K562 (cell line): ENCODE results near the gene CHN2.

Source experiments
- MAZ ChIP-seq, 2 experiments: fragments of 450-650 bp in 1 of 2; sonication (generic) in 1 of 2; formaldehyde crosslinking; IDR thresholded peaks in 1 of 2; conservative IDR thresholded peaks in 1 of 2; 2 replicates each; pipeline versions ENCODE4 v1.4.0 to v1.5.0; 2020; ENCODE audit warnings: mild to moderate bottlenecking in 1 of 2, missing genetic modification reagents in 1 of 2
- POLR2AphosphoS5 ChIP-seq: IDR thresholded peaks from 2 replicates; pipeline ENCODE4 v1.6.1; 2011; ENCODE audit warnings: mild to moderate bottlenecking, low read depth, low read length, moderate library complexity; ENCODE audit not compliant: control insufficient read depth, insufficient read depth
- RBFOX2 ChIP-seq: fragments of 200-400 bp; formaldehyde crosslinking; IDR thresholded peaks from 2 replicates; pipeline ENCODE4 v1.6.1; 2017; ENCODE audit warnings: low read depth, mild to moderate bottlenecking, low read length, moderate library complexity
- ZKSCAN8 ChIP-seq: fragments of 200-800 bp; sonication (Bioruptor generic); IDR thresholded peaks from 2 replicates; pipeline ENCODE4 v1.6.1; 2016; ENCODE audit warnings: missing genetic modification characterization, missing compliant biosample characterization
- TF ChIP-seq, protein P1 (sequence below): sonication (generic); formaldehyde crosslinking; IDR thresholded peaks from 2 replicates; pipeline ENCODE4 v1.8.0; 2023; ENCODE audit warnings: mild to moderate bottlenecking, missing genetic modification reagents

DNA sequence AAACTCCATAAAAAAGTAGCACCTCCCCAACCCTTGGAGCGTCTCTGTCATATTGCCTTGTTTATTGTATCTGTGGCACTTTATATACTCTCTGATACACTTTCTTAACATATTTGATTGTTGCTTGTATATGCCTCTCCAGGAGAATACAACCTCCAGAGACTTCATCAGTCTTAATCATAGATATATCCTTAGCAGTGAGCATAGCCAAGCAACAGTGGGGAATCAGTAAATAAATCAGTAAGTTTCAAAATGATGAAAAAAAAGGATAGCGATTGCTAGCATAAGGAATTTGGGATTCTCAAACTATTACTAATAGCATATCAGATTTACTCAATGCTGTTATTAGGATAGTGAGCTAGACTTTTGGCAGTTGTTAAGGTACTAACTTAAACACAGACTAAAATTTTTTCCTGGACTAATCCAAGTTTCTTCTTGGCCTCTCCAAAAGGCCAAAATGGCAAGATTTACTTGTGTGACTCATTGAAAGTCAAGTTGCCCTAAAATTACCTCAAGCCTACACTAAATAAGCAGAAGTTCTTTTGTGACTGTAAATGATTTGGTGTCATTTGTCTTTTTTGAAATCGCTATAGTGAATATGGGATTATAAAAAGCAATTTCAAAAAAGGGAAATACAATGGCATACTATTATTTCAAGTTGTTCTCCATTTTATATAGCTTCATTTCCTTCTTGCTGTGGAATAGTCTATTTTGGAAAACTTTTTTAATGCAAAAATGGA is 177.9 kb downstream of the CHN2 start:
- TF ChIP-seq, protein P1, sequence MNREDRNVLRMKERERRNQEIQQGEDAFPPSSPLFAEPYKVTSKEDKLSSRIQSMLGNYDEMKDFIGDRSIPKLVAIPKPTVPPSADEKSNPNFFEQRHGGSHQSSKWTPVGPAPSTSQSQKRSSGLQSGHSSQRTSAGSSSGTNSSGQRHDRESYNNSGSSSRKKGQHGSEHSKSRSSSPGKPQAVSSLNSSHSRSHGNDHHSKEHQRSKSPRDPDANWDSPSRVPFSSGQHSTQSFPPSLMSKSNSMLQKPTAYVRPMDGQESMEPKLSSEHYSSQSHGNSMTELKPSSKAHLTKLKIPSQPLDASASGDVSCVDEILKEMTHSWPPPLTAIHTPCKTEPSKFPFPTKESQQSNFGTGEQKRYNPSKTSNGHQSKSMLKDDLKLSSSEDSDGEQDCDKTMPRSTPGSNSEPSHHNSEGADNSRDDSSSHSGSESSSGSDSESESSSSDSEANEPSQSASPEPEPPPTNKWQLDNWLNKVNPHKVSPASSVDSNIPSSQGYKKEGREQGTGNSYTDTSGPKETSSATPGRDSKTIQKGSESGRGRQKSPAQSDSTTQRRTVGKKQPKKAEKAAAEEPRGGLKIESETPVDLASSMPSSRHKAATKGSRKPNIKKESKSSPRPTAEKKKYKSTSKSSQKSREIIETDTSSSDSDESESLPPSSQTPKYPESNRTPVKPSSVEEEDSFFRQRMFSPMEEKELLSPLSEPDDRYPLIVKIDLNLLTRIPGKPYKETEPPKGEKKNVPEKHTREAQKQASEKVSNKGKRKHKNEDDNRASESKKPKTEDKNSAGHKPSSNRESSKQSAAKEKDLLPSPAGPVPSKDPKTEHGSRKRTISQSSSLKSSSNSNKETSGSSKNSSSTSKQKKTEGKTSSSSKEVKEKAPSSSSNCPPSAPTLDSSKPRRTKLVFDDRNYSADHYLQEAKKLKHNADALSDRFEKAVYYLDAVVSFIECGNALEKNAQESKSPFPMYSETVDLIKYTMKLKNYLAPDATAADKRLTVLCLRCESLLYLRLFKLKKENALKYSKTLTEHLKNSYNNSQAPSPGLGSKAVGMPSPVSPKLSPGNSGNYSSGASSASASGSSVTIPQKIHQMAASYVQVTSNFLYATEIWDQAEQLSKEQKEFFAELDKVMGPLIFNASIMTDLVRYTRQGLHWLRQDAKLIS (CRISPR knock-in tag): no peak
- TF ChIP-seq MAZ (CRISPR knock-in tag; conservative IDR thresholded peaks at IDR 0.05 in 1 of 2, IDR thresholded peaks at IDR 0.05 in 1 of 2) (no peak), RBFOX2 (no peak), POLR2AphosphoS5 (no peak), ZKSCAN8 (CRISPR knock-in tag) (no peak)
